G401.6 (cell line): ENCODE results near the gene CEPT1.
"Not testable (repeated sequence)": the region's sequence is repeated elsewhere in the genome, so short reads cannot be mapped to it uniquely, and the experiment has no call there.

Source experiments
- FAIRE-seq: peaks from 2 replicates; lab custom pipeline; 2012; peaks lifted over from hg19 to GRCh38; lab: Jason Lieb, UNC

The CEPT1 gene

GRCh38 chr1:111212634-111213335 lies 72.8 kb downstream of the CEPT1 start:
- FAIRE-seq = no peak

- FAIRE-seq = no peak
Measured at GRCh38 chr1:111213412-111213811, 73.4 kb downstream of the CEPT1 start.

- no peak for FAIRE-seq
Measured at GRCh38 chr1:111214074-111214801, 74.2 kb downstream of the CEPT1 start.

GRCh38 chr1:111214884-111215283 lies 74.9 kb downstream of the CEPT1 start:
- FAIRE-seq = no peak

- not testable (repeated sequence) for FAIRE-seq
Measured at GRCh38 chr1:111215285-111215684, 75.3 kb downstream of the CEPT1 start.

GRCh38 chr1:111216751-111217150 lies 76.7 kb downstream of the CEPT1 start:
- no peak for FAIRE-seq

GRCh38 chr1:111217183-111217910 lies 77.3 kb downstream of the CEPT1 start:
- FAIRE-seq = no peak

- FAIRE-seq = no peak
Measured at GRCh38 chr1:111218701-111219556, 78.9 kb downstream of the CEPT1 start.

- FAIRE-seq = no peak
Measured at GRCh38 chr1:111219557-111220286, 79.7 kb downstream of the CEPT1 start.

GRCh38 chr1:111220302-111220890 lies 80.4 kb downstream of the CEPT1 start:
- FAIRE-seq = no peak

GRCh38 chr1:111221276-111221632 lies 81.2 kb downstream of the CEPT1 start:
- no peak for FAIRE-seq

- FAIRE-seq = no peak
Measured at GRCh38 chr1:111221633-111222291, 81.7 kb downstream of the CEPT1 start.

GRCh38 chr1:111222308-111223125 lies 82.5 kb downstream of the CEPT1 start:
- no peak for FAIRE-seq

GRCh38 chr1:111223126-111223685 lies 83.2 kb downstream of the CEPT1 start:
- FAIRE-seq = no peak

GRCh38 chr1:111225091-111225490 lies 85.1 kb downstream of the CEPT1 start:
- no peak for FAIRE-seq

- FAIRE-seq = no peak
Measured at GRCh38 chr1:111225717-111226400, 85.8 kb downstream of the CEPT1 start.

- FAIRE-seq = no peak
Measured at GRCh38 chr1:111227434-111227833, 87.4 kb downstream of the CEPT1 start, which contains the start of gene CHI3L2. Gene CHI3L2 (plus strand): TSS chr1:111227713. CDS start chr1:111227730, 17 bp downstream.

- no peak for FAIRE-seq
Measured at GRCh38 chr1:111227851-111228747, 88.1 kb downstream of the CEPT1 start.
